Mammary epithelial cell (primary cell): Measurements from ENCODE around the gene MMP24.

Source experiments
- CTCF ChIP-seq, 2 donors: IDR thresholded peaks in 1 of 2; conservative IDR thresholded peaks in 1 of 2; 2 replicates each; pipeline ENCODE4 v1.5.1; 2011 to 2012; ENCODE audit warnings: inconsistent platforms in 2 of 2, low read length in 2 of 2, mild to moderate bottlenecking in 2 of 2, control low read depth in 1 of 2, low read depth in 1 of 2; ENCODE audit not compliant: insufficient read depth in 1 of 2; ENCODE audit errors: extremely low read depth in 1 of 2
- EZH2 ChIP-seq: IDR thresholded peaks from 2 replicates; pipeline ENCODE4 v1.6.1; 2012; ENCODE audit warnings: low read length, inconsistent platforms, borderline replicate concordance

GRCh38 chr20:35279040-35279439 is 52.5 kb downstream of the MMP24 start:
- TF ChIP-seq CTCF (conservative IDR thresholded peaks at IDR 0.05 in 1 of 2, IDR thresholded peaks at IDR 0.05 in 1 of 2; ENCODE audit: extremely low read depth in 1 of 2, insufficient read depth in 1 of 2, low read depth in 1 of 2, low read length in 2 of 2) (no peak), EZH2 (no peak)
